Upper lobe of left lung (tissue), 4 donors: ENCODE measurements around the gene VPS36.

Experiments used
- CTCF ChIP-seq, 6 experiments: fragments of 450-650 bp in 4 of 6; fragments of 200-600 bp in 2 of 6; sonication (generic) in 2 of 6; IDR thresholded peaks; one replicate each; pipeline ENCODE4 v1.5.1; 2016 to 2019; ENCODE audit warnings: antibody characterized with exemption in 6 of 6
- POLR2A ChIP-seq, 4 donors: fragments of 450-650 bp; IDR thresholded peaks; one replicate each; pipeline ENCODE4 v1.5.1; 2016 to 2017; ENCODE audit warnings: antibody characterized with exemption in 4 of 4, mild to moderate bottlenecking in 2 of 4

GRCh38 chr13:52377898-52378297, 72.5 kb downstream of the VPS36 start:
- no peak for TF ChIP-seq CTCF (IDR thresholded peaks at IDR 0.05)
- TF ChIP-seq POLR2A (IDR thresholded peaks at IDR 0.05), result no peak
